PC-3 (cell line): ENCODE data around the gene CGB1. TPM values are rescaled to one million over a fixed set of nuclear protein-coding genes. Genes with fewer than 3 reads are reported as not detected.

Source experiments
- ATAC-seq: fragments of 200-7000 bp; cut with Tn5 transposase; 2 replicates; pipeline ENCODE4 v1.9.1; 2020; ENCODE audit warnings: mild to moderate bottlenecking, moderate library complexity
- BruUV-seq: library from RNA; stranded (reverse); fragments of 400-500 nt; replicated peaks from 2 replicates; lab custom pipeline; 2021; lab: Mats Ljungman, UMichigan
- CTCF ChIA-PET: fragments of 300-600 bp; sonication (Branson Sonifier 250); formaldehyde crosslinking; loops from one replicate; lab custom pipeline; 2022; ENCODE audit warnings: antibody characterized with exemption; lab: Charles Lee
- POLR2A ChIA-PET: fragments of 300-600 bp; sonication (Branson Sonifier 250); formaldehyde crosslinking; loops from one replicate; lab custom pipeline; 2022; ENCODE audit warnings: antibody characterized with exemption; ENCODE audit not compliant: unreplicated experiment; lab: Charles Lee
- DNase-seq: peaks from one replicate; pipeline ENCODE4 v3.0.0-alpha.2; 2015
- H2AFZ ChIP-seq: fragments of 300-600 bp; sonication (generic); 2 replicates; pipeline ENCODE4 v1.6.0; 2016; ENCODE audit warnings: antibody characterized with exemption, low read length
- H3F3A ChIP-seq: fragments of 300-600 bp; sonication (generic); one replicate; pipeline ENCODE4 v1.6.0; 2017; ENCODE audit warnings: antibody characterized with exemption, low read length, control low read depth, mild to moderate bottlenecking; ENCODE audit not compliant: unreplicated experiment
- H3K27ac ChIP-seq: fragments of 300-600 bp; sonication (generic); 2 replicates; pipeline ENCODE4 v1.5.1; 2016; ENCODE audit warnings: mild to moderate bottlenecking, low read length
- H3K27me3 ChIP-seq: fragments of 300-600 bp; sonication (generic); 2 replicates; pipeline ENCODE4 v1.6.1; 2016; ENCODE audit warnings: low read length, mixed read lengths
- H3K36me3 ChIP-seq: fragments of 300-600 bp; sonication (generic); 2 replicates; pipeline ENCODE4 v1.6.1; 2016; ENCODE audit warnings: low read depth, mixed run types, low read length, mixed read lengths
- H3K4me1 ChIP-seq: fragments of 300-600 bp; sonication (generic); 2 replicates; pipeline ENCODE4 v1.5.1; 2016; ENCODE audit warnings: low read length; ENCODE audit not compliant: insufficient read depth
- H3K4me2 ChIP-seq: fragments of 300-600 bp; sonication (generic); 2 replicates; pipeline ENCODE4 v1.6.0; 2016; ENCODE audit warnings: low read length
- H3K4me3 ChIP-seq: fragments of 300-600 bp; sonication (generic); 2 replicates; pipeline ENCODE4 v1.5.1; 2016; ENCODE audit warnings: mild to moderate bottlenecking, low read length, mixed read lengths
- H3K79me2 ChIP-seq: fragments of 300-600 bp; sonication (generic); 2 replicates; pipeline ENCODE4 v1.6.1; 2017; ENCODE audit warnings: low read length, mixed read lengths
- H3K9ac ChIP-seq: fragments of 300-600 bp; sonication (generic); 2 replicates; pipeline ENCODE4 v1.6.0; 2016; ENCODE audit warnings: mild to moderate bottlenecking, low read length
- H3K9me2 ChIP-seq: fragments of 300-600 bp; sonication (generic); replicated peaks from 2 replicates; pipeline ENCODE4 v1.6.1; 2016; ENCODE audit warnings: mixed run types, low read length, mixed read lengths
- H3K9me3 ChIP-seq: fragments of 300-600 bp; sonication (generic); 2 replicates; pipeline ENCODE4 v1.6.1; 2016; ENCODE audit warnings: low read length, mixed read lengths
- H4K20me1 ChIP-seq: fragments of 300-600 bp; sonication (generic); 2 replicates; pipeline ENCODE4 v1.6.1; 2016; ENCODE audit warnings: low read length, mixed read lengths
- CTCF ChIP-seq: fragments of 300-600 bp; sonication (generic); conservative IDR thresholded peaks from 2 replicates; pipeline ENCODE4 v1.5.1; 2017; ENCODE audit warnings: antibody characterized with exemption, low read depth, mild to moderate bottlenecking, low read length
- EZH2 ChIP-seq: fragments of 300-600 bp; sonication (generic); IDR thresholded peaks from one replicate; pipeline ENCODE4 v1.6.1; 2017; ENCODE audit warnings: antibody characterized with exemption, mild to moderate bottlenecking, low read length; ENCODE audit not compliant: unreplicated experiment
- EZH2phosphoT487 ChIP-seq: fragments of 300-600 bp; sonication (generic); IDR thresholded peaks from 2 replicates; pipeline ENCODE4 v1.6.1; 2018; ENCODE audit warnings: mild to moderate bottlenecking, antibody characterized with exemption, low read length, borderline replicate concordance
- intact Hi-C: fragments of 100-400 bp; cut with micrococcal nuclease; formaldehyde crosslinking; loops from 2 replicates; pipeline ENCODE4 v1.9.0; 2023
- total RNA-seq: library from RNA; depleted of rRNA; stranded (reverse); fragments of >200 nt; gene quantifications from 2 replicates; pipeline ENCODE4 v1.2.3, GENCODE V29; 2014

CGB1 gene
- total RNA-seq, 1 experiment from 2014 or later, result 0.95 TPM

DNA sequence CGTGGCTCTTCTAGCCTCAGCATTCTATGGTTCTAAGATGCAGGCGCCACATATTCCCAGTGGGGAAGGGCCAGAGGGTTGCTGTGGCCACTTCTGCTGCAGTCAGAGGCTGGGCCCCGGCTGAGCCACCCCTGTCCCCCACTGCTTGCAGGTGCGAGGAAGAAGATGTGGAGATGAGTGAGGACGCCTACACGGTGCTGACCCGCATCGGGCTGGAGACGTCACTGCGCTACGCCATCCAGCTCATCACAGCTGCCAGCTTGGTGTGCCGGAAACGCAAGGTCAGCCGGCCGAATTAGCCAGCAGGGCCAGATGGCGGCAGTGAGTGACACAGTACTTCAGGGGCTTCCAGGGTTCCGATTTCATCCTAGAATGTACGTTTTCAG, 21.8 kb downstream of the CGB1 start:
- Histone ChIP-seq H3K9me2 (no peaks in the 10 kb centered on the region), H3K27me3 (no peaks in the 10 kb centered on the region), H3K4me2 (no peak overlapping the region), H3K36me3 (no peaks in the 10 kb centered on the region), H2AFZ (no peak overlapping the region), H4K20me1 (no peaks in the 10 kb centered on the region), H3K4me1 (peaks cover 10% of the 10 kb centered on the region; the same call in 1 of the 2 replicates), H3F3A (no peaks in the 10 kb centered on the region), H3K4me3 (no peak overlapping the region), H3K79me2 (no peaks in the 10 kb centered on the region), H3K9me3 (no peaks in the 10 kb centered on the region), H3K9ac (no peak overlapping the region), H3K27ac (no peak overlapping the region)
- no peak for TF ChIP-seq EZH2phosphoT487
- no peak for TF ChIP-seq CTCF
- TF ChIP-seq EZH2, result no peak
- intact Hi-C loops, result no loop called here
- ChIA-PET POLR2A (no interaction called here), CTCF (no interaction called here)
- no peak for DNase-seq
- no TSS peak for BruUV-seq
- no peak for ATAC-seq

DNA sequence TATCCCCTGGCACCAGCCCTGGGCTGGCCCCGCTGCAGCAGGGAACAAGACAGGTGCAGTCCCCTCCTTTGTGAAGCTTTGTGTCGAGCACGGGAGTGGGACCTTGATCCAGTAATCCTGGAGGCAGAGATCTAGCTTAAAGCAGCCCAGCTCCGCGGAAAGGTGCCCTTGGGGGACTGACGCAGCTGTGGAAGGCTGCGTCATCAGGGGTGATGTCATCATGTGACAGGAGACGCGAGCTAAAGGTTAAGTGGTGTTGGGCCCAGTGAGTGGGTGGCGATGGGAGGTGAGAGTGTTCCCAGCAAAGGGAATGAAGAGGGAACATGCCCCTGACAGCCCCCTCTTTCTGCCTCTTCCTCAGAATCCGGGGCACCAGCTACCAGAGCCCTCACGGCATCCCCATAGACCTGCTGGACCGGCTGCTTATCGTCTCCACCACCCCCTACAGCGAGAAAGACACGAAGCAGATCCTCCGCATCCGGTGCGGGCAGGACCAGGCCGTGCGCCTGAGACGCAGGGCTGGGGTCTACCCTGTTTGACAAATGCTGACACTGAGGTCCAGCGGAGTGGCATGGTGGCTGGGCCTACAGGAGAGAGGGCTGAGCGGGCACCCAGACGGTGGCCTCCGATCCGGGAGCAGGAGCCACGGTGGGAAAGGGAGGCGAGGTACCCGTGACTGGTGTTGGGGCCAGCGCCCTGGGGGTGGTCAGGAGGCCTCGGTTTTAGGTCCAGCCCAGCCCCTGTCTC, 22.4 kb downstream of the CGB1 start:
- Histone ChIP-seq H3K27ac (no peak overlapping the region), H3F3A (no peaks in the 10 kb centered on the region), H3K9ac (no peak overlapping the region), H3K79me2 (no peaks in the 10 kb centered on the region), H3K4me3 (no peak overlapping the region), H3K9me2 (no peaks in the 10 kb centered on the region), H3K9me3 (no peaks in the 10 kb centered on the region), H3K4me1 (peaks cover 7% of the 10 kb centered on the region; the same call in 1 of the 2 replicates), H4K20me1 (no peaks in the 10 kb centered on the region), H3K36me3 (peaks cover 3% of the 10 kb centered on the region; the same call in 1 of the 2 replicates), H3K27me3 (no peaks in the 10 kb centered on the region), H2AFZ (no peak overlapping the region), H3K4me2 (no peak overlapping the region)
- POLR2A ChIA-PET, result no interaction called here
- BruUV-seq, result no TSS peak
- CTCF ChIA-PET, result no interaction called here
- no peak for TF ChIP-seq CTCF
- TF ChIP-seq EZH2, result no peak
- TF ChIP-seq EZH2phosphoT487, result no peak
- DNase-seq (no peak), ATAC-seq (no peak)
- intact Hi-C loops, result no loop called here

DNA sequence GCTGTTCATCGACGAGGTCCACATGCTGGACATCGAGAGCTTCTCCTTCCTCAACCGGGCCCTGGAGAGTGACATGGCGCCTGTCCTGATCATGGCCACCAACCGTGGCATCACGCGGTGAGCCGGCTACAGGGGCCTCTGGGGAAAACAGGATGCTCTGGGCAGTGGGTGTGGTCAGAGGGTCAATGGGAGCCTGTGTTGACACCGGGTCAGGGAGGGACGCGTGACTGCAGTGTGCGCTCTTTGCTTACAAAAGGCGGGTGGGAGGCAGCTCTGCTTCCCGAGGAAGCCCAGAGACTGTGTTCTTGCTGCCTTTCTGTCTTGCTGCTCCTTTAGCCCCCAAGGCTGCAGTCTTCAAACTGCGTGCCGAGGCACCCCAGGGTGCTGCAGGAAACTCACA, 25.5 kb downstream of the CGB1 start:
- no peak for DNase-seq
- ATAC-seq, result no peak
- H2AFZ ChIP-seq, result no peak overlapping the region
- H3K79me2 ChIP-seq, result no peaks in the 10 kb centered on the region
- peaks cover 3% of the 10 kb centered on the region; the same call in 1 of the 2 replicates for H3K36me3 ChIP-seq
- H3K9ac ChIP-seq, result no peak overlapping the region
- H3K27ac ChIP-seq, result no peak overlapping the region
- ChIA-PET CTCF (no interaction called here), POLR2A (no interaction called here)
- H3K4me3 ChIP-seq, result no peak overlapping the region
- intact Hi-C loops, result no loop called here
- no peak overlapping the region for H3K4me2 ChIP-seq
- no peaks in the 10 kb centered on the region for H3K4me1 ChIP-seq
- H3K9me2 ChIP-seq, result no peaks in the 10 kb centered on the region
- H3K9me3 ChIP-seq, result no peaks in the 10 kb centered on the region
- H4K20me1 ChIP-seq, result no peaks in the 10 kb centered on the region
- no peaks in the 10 kb centered on the region for H3F3A ChIP-seq
- TF ChIP-seq EZH2 (no peak), EZH2phosphoT487 (no peak), CTCF (no peak)
- no TSS peak for BruUV-seq
- H3K27me3 ChIP-seq, result no peaks in the 10 kb centered on the region
